ENCODE results near the gene AUTS2.

AUTS2 gene

GRCh38 chr7:69847921-69848612 is 249.8 kb downstream of the AUTS2 start:
- TF ChIP-seq CTCF (IDR thresholded peaks at IDR 0.05; ENCODE audit: poor library complexity, severe bottlenecking) = no peak
- Histone ChIP-seq H3K27me3 (ENCODE audit: insufficient read depth, poor library complexity, severe bottlenecking) (peaks cover 3% of the 10 kb centered on the region), H3K27ac (ENCODE audit: poor library complexity, severe bottlenecking) (no peak overlapping the region), H3K36me3 (ENCODE audit: low read depth) (no peaks in the 10 kb centered on the region), H3K4me1 (ENCODE audit: insufficient read depth, poor library complexity, severe bottlenecking) (no peaks in the 10 kb centered on the region), H3K9me3 (ENCODE audit: severe bottlenecking) (no peaks in the 10 kb centered on the region), H3K4me3 (ENCODE audit: severe bottlenecking) (no peak overlapping the region)
- no peak for ATAC-seq (ENCODE audit: low read depth)
- no peak for DNase-seq (ENCODE audit: low spot score)

- ATAC-seq (ENCODE audit: low read depth) = no peak
- no peak for DNase-seq (ENCODE audit: low spot score)
Measured at GRCh38 chr7:69849268-69849667, 251.0 kb downstream of the AUTS2 start.

GRCh38 chr7:69857014-69857413 is 258.7 kb downstream of the AUTS2 start:
- peaks cover 7% of the 10 kb centered on the region for H3K27me3 ChIP-seq (ENCODE audit: insufficient read depth, poor library complexity, severe bottlenecking)
- no peak overlapping the region for H3K27ac ChIP-seq (ENCODE audit: poor library complexity, severe bottlenecking)
- peaks cover 2% of the 10 kb centered on the region for H3K9me3 ChIP-seq (ENCODE audit: severe bottlenecking)
- no peak overlapping the region for H3K4me3 ChIP-seq (ENCODE audit: severe bottlenecking)
- H3K4me1 ChIP-seq (ENCODE audit: insufficient read depth, poor library complexity, severe bottlenecking) = no peaks in the 10 kb centered on the region
- no peak for TF ChIP-seq CTCF (IDR thresholded peaks at IDR 0.05; ENCODE audit: poor library complexity, severe bottlenecking)
- ATAC-seq (ENCODE audit: low read depth) (no peak), DNase-seq (ENCODE audit: low spot score) (no peak)
- no peaks in the 10 kb centered on the region for H3K36me3 ChIP-seq (ENCODE audit: low read depth)

More at GRCh38 chr7:69849268-69849667, 251.0 kb downstream of the AUTS2 start:
- Histone ChIP-seq H3K27me3 (ENCODE audit: insufficient read depth, poor library complexity, severe bottlenecking) (peaks cover 3% of the 10 kb centered on the region), H3K4me3 (ENCODE audit: severe bottlenecking) (no peak overlapping the region), H3K36me3 (ENCODE audit: low read depth) (no peaks in the 10 kb centered on the region), H3K27ac (ENCODE audit: poor library complexity, severe bottlenecking) (no peak overlapping the region), H3K9me3 (ENCODE audit: severe bottlenecking) (peaks cover 2% of the 10 kb centered on the region), H3K4me1 (ENCODE audit: insufficient read depth, poor library complexity, severe bottlenecking) (no peaks in the 10 kb centered on the region)
- no peak for TF ChIP-seq CTCF (IDR thresholded peaks at IDR 0.05; ENCODE audit: poor library complexity, severe bottlenecking)

- DNase-seq (ENCODE audit: low spot score) = no peak
- ATAC-seq (ENCODE audit: low read depth) = no peak
- H3K4me3 ChIP-seq (ENCODE audit: severe bottlenecking) = no peak overlapping the region
- no peak for TF ChIP-seq CTCF (IDR thresholded peaks at IDR 0.05; ENCODE audit: poor library complexity, severe bottlenecking)
- H3K36me3 ChIP-seq (ENCODE audit: low read depth) = no peaks in the 10 kb centered on the region
- no peaks in the 10 kb centered on the region for H3K4me1 ChIP-seq (ENCODE audit: insufficient read depth, poor library complexity, severe bottlenecking)
- no peak overlapping the region for H3K27ac ChIP-seq (ENCODE audit: poor library complexity, severe bottlenecking)
- H3K27me3 ChIP-seq (ENCODE audit: insufficient read depth, poor library complexity, severe bottlenecking) = peaks cover 7% of the 10 kb centered on the region
- H3K9me3 ChIP-seq (ENCODE audit: severe bottlenecking) = peaks cover 2% of the 10 kb centered on the region
Measured at GRCh38 chr7:69858471-69858870, 260.2 kb downstream of the AUTS2 start.

- Histone ChIP-seq H3K36me3 (ENCODE audit: low read depth) (no peaks in the 10 kb centered on the region), H3K4me1 (ENCODE audit: insufficient read depth, poor library complexity, severe bottlenecking) (no peaks in the 10 kb centered on the region), H3K9me3 (ENCODE audit: severe bottlenecking) (no peaks in the 10 kb centered on the region), H3K27me3 (ENCODE audit: insufficient read depth, poor library complexity, severe bottlenecking) (peaks cover 7% of the 10 kb centered on the region), H3K4me3 (ENCODE audit: severe bottlenecking) (no peak overlapping the region), H3K27ac (ENCODE audit: poor library complexity, severe bottlenecking) (no peak overlapping the region)
- ATAC-seq (ENCODE audit: low read depth) = no peak
- DNase-seq (ENCODE audit: low spot score) = no peak
- no peak for TF ChIP-seq CTCF (IDR thresholded peaks at IDR 0.05; ENCODE audit: poor library complexity, severe bottlenecking)
Measured at GRCh38 chr7:69859342-69859741, 261.1 kb downstream of the AUTS2 start.
